Stromal cell of bone marrow (primary cell): ENCODE results near the gene KRT16.
"Not testable (repeated sequence)": the region's sequence is repeated elsewhere in the genome, so short reads cannot be mapped to it uniquely, and the experiment has no call there.

ENCODE experiments used
- DNase-seq: peaks from one replicate; pipeline ENCODE4 v3.0.0-alpha.2; 2012; ENCODE audit warnings: low read depth

KRT16 gene

GRCh38 chr17:41627316-41628072 is 14.9 kb upstream of the KRT16 start:
- no peak for DNase-seq

GRCh38 chr17:41626914-41627295 is 14.3 kb upstream of the KRT16 start:
- not testable (repeated sequence) for DNase-seq

DNA sequence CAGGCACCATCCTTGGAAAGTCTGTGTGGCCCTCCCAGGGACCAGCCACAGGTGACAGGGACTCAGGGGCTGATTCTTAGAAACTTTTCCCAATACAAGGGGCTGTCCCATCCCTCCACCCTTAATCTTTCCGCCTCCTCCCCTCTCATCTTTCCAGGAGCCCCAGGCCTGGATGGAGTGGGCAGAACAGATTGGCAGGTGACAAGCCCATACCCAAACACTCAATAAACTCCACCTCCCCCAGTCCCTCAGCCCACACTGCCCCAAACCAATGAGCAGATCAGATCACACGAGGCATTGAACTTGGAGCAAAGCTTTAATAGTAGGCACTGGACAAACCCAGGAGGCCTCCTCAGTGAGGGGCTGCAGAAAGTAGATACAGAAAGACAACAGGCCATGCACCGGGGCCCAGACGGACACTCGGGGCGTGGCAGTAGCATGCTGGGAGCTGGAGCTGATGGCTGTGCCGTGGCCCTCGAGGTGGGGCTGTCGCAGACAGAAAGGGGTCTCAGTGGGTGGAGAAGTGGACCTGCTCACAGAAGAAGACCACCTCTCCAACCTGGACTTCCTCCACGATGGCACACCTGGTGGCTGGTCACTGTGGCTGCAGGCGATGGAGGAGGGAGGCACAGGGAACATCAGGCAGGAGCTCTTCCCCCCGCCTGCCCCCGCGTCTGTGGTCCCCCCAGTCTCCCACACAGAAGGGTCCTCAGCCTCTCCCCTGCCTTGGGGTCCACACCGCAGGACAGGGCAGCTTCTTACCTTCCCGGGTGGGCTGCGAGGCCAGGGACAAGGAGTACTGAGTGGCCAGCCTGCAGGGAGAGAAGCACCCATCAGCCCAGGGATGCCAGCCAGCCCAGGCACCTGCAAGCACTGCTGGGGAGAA is 13.7 kb upstream of the KRT16 start:
- DNase-seq, result not testable (repeated sequence)

- DNase-seq, result no peak
These were observed 13.0 kb upstream of the KRT16 start for GRCh38 chr17:41625602-41626001.

DNA sequence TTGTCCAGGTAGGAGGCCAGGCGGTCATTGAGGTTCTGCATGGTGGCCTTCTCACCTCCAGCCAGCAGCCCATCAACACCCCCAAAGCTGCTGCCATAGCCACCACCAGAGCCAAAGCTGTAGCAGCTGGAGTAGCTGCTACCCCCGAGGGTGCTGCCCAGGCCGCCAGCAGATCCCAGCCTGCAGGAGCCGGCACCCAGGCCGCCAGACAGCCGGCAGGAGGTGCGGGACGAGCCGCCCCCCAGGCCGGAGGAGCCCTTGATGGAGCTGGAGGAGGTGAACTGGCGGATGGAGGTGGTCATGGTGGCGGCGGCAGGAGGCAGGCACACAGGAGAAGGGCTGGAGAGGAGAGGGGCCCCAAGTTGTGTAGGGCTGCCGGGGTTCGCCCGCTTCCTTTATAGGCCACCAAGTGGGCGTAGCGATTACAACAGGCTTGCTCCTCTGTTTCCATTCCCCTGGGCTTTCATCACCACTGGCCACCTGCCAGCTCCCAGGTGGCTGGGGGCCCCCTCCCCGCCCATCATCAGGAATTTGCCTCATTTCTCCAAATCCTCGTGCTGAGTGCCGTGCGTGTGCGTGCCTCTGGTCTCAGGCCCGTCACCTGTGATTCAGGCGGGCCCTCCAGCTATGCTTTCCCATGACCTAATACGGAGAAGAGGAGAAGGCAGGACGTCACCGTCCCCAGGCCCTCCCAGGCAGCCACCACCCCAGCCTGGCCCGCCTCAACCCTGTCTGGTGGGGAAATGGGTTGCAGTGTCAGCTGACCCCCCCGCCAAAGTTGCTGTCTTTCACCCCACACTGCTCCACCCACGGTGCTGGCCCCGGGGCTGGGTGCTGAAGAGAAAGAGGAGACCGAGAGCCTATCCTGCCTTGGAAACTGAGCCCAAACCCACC is 11.9 kb upstream of the KRT16 start, which contains the start of gene KRT17:
TSS of gene KRT17 (minus strand) at position 368 of the 894 bp plus-strand sequence. CDS start at position 302, 66 bp downstream.
- DNase-seq, result no peak

DNA sequence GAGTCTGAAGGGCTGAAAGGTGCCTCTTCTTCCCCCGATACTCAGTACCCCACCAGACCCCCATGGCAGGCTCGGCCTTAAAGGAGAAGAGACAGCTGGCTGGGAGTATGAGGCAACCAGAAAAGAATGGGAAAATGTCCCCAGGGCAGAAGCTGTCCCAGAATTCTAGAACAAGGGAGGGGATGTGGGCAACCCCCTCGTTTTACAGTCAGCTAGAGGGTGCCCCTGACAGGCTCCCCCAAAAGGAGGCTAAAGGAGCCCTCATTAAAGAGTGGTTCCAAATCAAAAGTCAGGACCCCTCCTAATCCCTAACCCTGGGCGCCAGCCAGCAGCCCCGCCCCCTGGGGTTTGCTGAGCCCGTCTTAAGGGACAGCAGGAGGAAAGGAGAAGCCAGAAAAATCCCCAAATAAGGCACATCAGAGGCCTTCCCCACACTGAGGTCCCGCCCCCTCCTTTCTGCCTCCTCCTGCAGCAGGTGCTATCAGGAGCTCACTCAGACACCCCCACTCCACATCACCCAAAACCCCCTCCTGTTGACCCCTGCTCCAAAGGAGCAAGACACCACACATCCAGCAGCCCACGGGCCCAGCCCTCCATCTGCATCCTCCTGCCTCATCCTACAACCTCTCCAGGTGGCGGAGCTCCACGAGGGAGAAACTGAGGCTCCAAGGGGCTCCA is 10.8 kb upstream of the KRT16 start:
- DNase-seq, result not testable (repeated sequence)

- DNase-seq, result not testable (repeated sequence)
These were observed 10.0 kb upstream of the KRT16 start for GRCh38 chr17:41622340-41623183.

DNA sequence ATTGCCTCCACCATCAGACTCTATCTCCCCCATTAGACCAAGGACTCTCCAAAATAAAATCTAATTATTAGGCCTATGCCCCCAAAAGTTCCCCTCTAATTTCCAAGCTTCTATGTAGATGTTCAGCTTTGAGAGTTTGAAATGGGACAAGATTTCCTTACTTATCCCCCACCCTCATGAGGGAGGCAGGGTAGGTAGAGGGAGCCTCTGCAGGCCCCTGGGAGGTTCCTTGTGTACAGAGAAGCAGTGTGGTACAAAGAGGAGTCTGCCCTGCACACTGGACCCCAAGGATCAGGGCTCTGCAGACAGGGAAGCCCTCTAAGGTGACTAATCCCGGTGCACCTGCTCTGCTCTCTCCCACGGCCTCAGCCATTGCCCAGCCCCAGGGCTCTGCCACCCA is 9.3 kb upstream of the KRT16 start:
- no peak for DNase-seq

- not testable (repeated sequence) for DNase-seq
These were observed 8.9 kb upstream of the KRT16 start for GRCh38 chr17:41621435-41621817.

GRCh38 chr17:41620583-41621434 is 8.2 kb upstream of the KRT16 start:
- no peak for DNase-seq

DNA sequence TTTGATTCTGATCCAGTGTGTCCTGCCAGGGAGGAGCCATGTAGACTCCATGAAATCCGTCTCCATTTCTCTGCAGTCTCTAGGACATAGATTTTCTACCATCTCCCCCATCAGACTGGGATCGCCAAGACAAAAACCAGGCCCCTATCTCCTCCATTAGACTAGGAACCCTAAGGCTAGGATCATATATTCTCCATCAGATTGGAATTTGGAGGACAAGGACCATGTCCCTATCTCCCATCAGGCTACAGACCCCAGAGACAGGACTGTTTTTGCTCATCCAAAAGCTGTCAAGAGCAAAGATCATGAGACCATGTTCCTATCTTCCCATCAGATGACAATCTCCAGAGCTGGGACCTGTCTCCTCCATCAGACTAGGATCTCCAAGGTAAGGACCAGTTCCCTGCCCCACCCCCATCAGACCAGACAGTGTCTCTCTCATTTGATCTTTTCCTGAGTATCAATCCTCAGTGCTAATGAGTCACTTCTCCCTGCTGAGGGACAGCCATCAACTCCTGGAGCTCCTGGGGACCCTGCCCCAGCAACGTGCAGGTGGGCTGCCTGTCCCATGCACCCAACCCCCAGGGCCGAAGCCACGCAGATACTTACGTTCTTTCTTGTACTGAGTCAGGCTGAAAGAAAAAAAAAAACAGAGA is 7.5 kb upstream of the KRT16 start:
- not testable (repeated sequence) for DNase-seq

DNA sequence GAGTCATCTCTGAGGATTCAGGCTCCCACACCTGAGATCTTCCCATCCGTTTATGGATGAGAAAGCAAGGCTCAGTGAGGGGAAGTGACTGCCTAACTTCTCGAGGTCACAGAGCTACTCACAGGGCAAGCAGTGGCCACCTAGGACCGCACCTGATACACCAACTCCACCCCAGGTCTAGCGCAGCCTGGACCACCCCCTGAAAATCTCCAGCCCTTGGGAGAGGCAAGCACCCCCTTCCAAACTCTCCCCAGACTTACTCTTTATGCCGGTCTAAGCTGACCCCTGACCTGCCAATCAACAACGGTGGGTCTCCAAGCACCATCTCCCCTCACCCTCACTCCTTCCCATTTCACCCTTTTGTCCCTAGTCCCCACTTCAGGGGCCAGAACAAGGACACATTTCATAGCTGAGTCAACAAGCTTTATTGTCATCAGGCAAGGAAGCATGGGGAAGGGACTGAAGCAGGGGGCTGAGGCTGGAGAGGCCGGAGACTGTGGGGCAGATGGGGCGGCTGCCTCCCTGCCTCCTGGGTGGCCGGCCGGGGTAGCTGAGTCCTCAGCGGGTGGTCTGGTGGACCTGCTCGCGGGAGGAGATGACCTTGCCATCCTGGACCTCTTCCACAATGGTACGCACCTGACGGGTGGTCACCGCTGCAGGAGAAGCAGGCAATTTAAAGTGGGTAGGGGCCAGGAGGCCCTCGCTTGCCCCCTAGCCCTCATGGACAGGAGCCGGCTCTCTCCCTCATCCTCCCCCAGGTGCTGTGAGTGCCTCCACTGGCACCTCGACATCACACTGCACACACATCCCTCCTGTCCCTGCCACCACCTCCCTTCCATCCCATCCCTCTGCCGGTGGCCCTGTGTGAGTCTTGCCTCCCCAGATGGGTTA is 6.7 kb upstream of the KRT16 start:
- no peak for DNase-seq

DNA sequence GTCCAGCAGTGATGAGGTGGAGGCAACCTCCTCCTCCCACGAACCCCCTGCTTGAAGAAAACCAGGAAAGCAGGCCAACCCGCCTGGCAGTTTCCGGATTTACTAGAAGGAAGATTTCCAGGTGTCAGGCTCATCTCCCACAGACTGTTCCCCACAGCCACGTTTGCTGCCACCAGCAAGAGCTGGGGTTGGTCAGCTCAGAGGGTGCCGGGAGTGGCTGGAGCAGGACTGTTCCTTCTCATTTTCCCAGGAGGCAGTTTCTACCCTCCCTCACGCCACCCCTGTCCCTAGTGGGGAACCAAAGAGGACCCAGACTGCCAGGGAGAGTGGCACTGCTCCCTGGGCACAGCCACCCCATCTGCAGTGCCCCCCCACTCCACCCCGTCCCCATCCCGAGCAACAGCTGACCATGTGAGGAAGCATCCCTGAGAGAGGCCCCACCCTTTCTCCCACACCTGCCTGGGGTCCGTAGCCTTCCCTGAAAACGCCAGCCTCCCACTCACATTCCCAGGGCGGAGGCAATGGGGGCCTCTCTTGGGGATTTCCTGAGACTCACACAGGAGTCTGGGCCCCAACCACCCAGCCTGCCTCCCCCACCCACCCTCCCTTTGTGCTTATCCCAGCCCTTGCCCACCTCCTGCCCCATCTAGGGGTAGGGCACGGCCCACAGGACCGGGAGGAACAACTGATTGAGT is 5.9 kb upstream of the KRT16 start:
- DNase-seq, result no peak

DNA sequence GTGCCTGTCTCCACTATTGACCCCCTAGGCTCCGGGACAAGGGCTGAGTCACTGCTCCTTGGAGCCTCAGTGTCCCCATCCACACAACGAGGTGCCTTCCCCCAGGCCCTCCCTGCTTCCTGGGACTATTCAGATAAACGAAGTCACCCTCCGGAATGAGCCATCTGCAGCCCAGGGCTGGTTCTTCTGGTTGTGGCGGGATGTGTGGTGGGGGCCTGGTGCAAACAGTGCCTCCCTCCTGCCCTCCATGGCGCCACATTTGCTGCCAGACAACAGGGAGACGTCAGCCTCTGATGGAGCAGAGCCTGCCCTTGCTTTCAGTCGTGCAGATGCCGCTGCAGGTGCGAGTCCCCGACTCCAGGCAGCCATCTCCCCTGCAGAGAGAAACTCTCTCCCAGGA is 5.1 kb upstream of the KRT16 start:
- no peak for DNase-seq

DNA sequence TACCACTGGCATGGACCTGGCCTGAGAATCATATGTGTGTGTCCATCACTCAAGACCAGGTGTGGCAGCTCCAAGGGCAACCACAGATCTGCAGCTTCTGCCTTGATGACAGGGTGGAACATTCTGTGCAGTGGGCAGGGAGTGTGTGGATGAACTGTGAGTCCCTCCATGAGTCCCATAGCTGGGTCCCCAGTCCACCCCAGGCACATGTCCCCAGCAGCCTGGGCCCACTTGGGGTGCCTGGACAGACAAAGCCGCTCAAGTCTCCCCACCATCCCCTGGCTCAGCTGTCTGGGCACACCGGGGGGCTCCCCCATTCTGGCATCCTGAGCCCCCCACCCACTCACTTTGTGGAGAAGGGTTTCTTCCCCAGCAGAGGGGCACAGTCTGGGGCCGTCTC is 4.6 kb upstream of the KRT16 start:
- DNase-seq, result no peak

- DNase-seq, result not testable (repeated sequence)
These were observed 3.9 kb upstream of the KRT16 start for GRCh38 chr17:41616486-41616885.

DNA sequence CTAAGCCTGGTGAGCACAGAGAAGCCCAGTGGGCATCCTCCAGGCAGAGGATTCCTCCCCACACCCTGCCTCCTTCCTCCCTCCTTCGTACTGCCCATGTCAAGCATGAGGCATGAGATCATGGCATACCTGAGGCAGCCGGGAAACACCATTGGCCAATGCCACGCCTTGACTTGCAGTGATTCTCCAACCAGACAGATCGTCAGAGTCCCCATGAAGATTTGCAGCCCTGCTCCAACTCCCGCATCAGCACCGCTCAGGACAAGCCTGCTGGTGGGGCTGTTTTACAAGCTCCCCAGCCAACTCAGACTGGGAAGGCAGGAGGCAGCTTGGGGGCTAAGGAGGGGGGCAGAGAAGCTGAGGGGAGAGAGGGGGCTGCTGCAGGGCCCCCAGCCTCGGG is 2.9 kb upstream of the KRT16 start:
- no peak for DNase-seq
